Activated CD4-positive, alpha-beta T cell treated with anti-CD3 and anti-CD28 coated beads, Interleukin-2, amount 50 U/mL, for 16 hours (primary cell): ENCODE data around the gene FRMD8.
"Not testable (repeated sequence)": the region's sequence is repeated elsewhere in the genome, so short reads cannot be mapped to it uniquely, and the experiment has no call there.

Experiments
- DNase-seq: peaks from one replicate; pipeline ENCODE4 v3.0.0-alpha.2; 2020

Gene FRMD8

GRCh38 chr11:65438257-65439151, 52.1 kb downstream of the FRMD8 start:
- no peak for DNase-seq

- no peak for DNase-seq
These were observed 53.1 kb downstream of the FRMD8 start for GRCh38 chr11:65439331-65440181.

GRCh38 chr11:65440831-65441499, 54.5 kb downstream of the FRMD8 start:
- peak; percentile 56 for DNase-seq

GRCh38 chr11:65442842-65443331, 56.5 kb downstream of the FRMD8 start:
- no peak for DNase-seq

GRCh38 chr11:65444314-65445051, 58.0 kb downstream of the FRMD8 start:
- no peak for DNase-seq

- no peak for DNase-seq
These were observed 58.7 kb downstream of the FRMD8 start for GRCh38 chr11:65445101-65445603.

- DNase-seq, result no peak
These were observed 59.4 kb downstream of the FRMD8 start for GRCh38 chr11:65445604-65446445.

- DNase-seq, result no peak
These were observed 60.2 kb downstream of the FRMD8 start for GRCh38 chr11:65446446-65447277.

- DNase-seq, result no peak
These were observed 61.6 kb downstream of the FRMD8 start for GRCh38 chr11:65448074-65448417.

- no peak for DNase-seq
These were observed 62.1 kb downstream of the FRMD8 start for GRCh38 chr11:65448418-65449105.

- not testable (repeated sequence) for DNase-seq
These were observed 64.9 kb downstream of the FRMD8 start for GRCh38 chr11:65451301-65451700.

- not testable (repeated sequence) for DNase-seq
These were observed 65.8 kb downstream of the FRMD8 start for GRCh38 chr11:65452259-65452658.

- DNase-seq, result no peak
These were observed 66.5 kb downstream of the FRMD8 start for GRCh38 chr11:65452806-65453490.

- no peak for DNase-seq
These were observed 67.9 kb downstream of the FRMD8 start for GRCh38 chr11:65454311-65454695.

- peak; percentile 89 for DNase-seq
These were observed 68.4 kb downstream of the FRMD8 start for GRCh38 chr11:65454696-65455456.

GRCh38 chr11:65456418-65456817, 70.0 kb downstream of the FRMD8 start:
- DNase-seq, result no peak

GRCh38 chr11:65459552-65459951, 73.1 kb downstream of the FRMD8 start:
- no peak for DNase-seq
